T47D (cell line): ENCODE data around the gene PCAT7.
"Not testable (repeated sequence)": the region's sequence is repeated elsewhere in the genome, so short reads cannot be mapped to it uniquely, and the experiment has no call there.

Experiments used
- DNase-seq, 2 experiments: peaks; one replicate each; pipeline versions ENCODE4 v3.0.0 to v3.0.0-alpha.2; 2011 to 2012; ENCODE audit warnings: low read depth in 1 of 2, low spot score in 1 of 2
- JUND ChIP-seq: IDR thresholded peaks from 2 replicates; pipeline ENCODE4 v1.6.1; 2012; ENCODE audit warnings: low read depth
- in situ Hi-C: cut with HindIII; loops from 2 replicates; pipeline ENCODE4 v1.10.0; 2016; ENCODE audit warnings: low sequenced_read_pairs, low pct_unique_long_range_greater_than_20kb

The PCAT7 gene

DNA sequence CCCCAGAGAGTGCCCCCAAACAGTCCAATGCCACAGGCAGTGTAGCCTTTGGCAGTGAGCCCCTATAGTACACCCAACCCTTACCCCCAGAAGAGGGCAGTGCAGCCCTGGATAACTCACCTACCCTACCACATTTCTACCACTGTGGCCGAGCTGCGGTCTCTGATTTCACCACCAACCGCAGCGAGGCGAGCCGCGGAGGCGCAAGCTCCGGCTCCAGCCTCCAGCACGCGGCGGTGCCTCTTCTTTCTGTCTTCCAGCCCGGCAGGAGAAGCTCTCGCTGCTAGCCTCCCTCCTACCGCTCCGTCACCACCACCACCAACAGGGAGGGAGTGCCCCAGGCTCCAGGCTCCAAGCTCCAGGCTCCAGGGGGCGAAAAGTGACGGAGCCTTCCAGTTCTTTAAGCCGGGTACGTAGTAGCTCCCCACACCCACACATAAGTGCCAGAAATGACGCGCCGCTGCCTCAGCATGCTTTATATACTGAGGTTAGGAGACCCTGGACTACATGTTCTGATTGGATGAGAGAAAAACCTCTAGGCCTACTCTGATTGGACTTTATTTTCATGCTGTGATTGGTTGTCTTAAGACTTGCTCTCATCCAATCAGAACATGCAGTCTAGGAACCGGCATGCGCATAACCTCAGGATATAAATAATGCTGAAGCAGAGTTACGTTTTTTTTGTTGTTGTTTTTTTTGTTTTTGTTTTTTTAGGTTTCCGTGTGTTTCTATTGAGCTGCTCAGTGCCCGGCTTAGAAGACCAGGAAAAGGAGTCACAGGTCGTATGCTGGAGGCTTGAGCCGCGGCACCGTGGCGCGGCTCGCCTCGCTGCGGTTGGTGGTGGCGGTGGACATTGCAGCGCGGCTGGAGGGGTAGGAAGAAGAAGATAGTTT, at the start of gene PCAT7:
TSS of gene PCAT7 (plus strand) at position 645 of the 893 bp plus-strand sequence.
- in situ Hi-C loops: no loop called here
- no peak for TF ChIP-seq JUND
- peak; percentile 34 to 88 for DNase-seq

DNA sequence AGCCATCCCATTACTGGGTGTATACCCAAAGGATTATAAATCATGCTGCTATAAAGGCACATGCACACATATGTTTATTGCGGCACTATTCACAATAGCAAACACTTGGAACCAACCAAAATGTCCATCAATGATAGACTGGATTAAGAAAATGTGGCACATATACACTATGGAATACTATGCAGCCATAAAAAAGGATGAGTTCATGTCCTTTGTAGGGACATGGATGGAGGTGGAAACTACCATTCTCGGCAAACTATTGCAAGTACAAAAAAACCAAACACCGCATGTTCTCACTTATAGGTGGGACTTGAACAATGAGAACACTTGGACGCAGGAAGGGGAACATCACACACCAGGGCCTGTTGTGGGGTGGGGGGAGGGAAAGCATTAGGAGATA, 48.5 kb upstream of the PCAT7 start:
- DNase-seq, in situ Hi-C loops: not testable (repeated sequence)

DNA sequence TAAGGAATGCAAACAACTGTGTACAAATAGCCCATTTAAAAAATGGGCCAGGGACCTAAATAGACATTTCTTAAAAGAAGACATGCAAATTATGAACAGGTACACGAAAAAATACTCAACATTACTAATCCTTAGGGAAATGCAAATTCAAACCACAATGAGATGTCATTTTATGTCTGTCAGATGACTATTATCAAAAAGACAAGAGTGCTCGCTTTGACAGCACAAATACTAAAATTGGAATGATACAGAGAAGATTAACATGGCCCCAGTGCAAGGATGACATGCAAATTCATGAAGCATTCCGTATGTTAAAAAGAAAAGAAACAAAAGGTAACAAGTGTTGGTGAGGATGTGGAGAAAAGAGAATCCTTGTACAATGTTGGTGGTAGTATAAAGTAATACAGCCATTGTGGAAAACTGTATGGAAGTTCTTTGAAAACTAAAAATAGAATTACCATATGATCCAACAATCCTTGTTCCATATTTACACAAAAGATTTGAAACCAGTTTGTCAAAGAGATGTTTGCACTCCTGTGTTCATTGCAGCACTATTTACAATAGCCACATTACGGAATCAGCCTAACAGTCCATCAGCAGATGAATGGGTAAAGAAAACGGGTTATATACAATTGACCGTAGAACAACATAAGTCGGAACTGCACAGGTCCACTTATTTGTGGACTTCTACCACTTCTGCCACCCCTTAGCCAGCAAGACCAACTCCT, 47.2 kb upstream of the PCAT7 start:
- TF ChIP-seq JUND: no peak
- DNase-seq: peak in 1 of 2 experiments; percentile 66
- in situ Hi-C loops: no loop called here

DNA sequence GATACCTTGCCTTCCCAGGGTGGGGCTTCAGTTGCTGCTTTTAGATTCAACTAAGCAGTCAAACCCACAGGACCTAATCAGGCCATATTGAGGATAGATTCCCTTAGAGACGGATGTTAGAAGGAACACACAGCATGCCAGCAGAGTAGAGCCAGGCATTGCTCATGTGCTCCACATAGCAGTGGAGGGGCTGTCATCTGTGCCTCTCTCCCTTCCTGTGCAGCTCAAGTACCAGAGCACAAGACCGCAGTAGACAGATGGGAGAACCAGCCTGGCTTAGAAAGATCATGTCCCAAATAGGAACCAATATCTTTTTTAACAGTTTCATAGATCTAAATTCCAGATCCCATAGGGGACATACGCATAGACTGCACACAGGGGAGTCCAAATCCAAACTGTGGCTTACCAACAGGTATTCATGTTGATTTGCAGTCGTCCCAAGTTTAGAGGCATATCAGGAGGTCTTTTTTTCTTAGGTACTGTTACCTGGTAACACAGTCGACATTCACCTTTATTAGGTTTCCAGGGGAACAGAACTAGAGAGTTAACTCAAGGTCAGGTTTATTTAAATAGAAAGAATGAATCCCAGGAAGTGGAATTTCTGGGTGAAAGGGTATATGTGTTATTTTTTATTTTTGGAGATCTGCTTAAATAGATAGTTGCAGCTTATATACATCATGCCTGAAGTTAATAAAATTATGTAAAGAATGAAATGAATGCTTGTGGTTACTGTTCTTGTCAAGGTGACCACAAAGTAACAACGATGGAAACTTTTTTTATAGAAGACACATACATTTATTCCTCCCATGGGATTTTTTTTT, 43.5 kb upstream of the PCAT7 start:
- no peak for TF ChIP-seq JUND
- in situ Hi-C loops: no loop called here
- no peak for DNase-seq

DNA sequence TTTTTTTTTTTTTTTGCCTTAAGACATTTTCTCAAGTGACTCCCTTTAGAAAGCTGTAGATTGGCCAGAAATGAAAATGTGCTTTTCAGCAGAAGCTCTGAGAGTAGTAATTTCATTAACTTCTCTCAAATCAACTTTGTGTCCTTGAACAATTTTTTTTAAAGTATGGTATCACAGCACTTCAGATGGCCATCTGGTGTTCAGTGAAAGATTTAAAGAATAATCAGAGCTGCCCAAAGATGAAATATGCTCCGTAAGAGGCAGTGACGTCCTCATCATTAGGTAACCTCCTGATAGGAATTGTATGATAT, 43.0 kb upstream of the PCAT7 start:
- no peak for DNase-seq
- no peak for TF ChIP-seq JUND
- in situ Hi-C loops: no loop called here

DNA sequence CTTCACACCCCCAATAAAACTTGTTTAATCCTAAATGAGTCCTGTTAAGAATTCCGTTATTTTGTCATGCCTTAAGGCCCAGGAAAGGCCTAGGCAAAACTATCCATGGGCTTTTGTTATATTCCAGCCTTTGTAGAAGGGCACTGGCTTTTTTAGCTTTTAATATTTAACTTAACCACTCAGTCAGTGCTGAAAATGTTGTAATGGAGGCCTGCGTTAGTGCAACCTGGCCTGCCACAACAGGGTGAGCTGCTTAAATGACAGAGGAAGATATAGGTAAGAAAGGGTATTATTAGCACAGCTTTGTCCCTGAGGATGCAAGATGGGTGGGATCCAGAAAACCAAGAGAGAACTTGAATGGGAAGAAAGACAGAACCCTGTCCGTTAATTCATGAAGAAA, 40.2 kb upstream of the PCAT7 start:
- TF ChIP-seq JUND: no peak
- in situ Hi-C loops: no loop called here
- DNase-seq: no peak

DNA sequence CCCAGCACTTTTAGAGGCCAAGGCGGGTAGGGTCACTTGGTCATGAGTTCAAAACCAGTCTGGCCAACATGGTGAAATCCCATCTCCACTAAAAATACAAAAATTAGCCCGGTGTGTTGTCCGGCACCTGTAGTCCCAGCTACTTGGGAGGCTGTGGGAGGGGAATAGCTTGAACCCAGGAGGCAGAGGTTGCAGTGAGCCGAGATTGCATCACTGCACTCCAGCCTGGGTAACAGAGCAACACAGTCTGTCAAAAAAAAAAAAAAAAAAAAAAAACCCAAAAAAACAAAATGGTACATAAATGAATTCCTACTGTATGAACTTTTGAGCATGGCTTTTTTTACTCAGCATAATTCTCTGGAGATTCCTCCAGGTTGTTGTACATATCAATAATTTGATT, 37.6 kb upstream of the PCAT7 start:
- no peak for DNase-seq
- in situ Hi-C loops: no loop called here
- TF ChIP-seq JUND: no peak

DNA sequence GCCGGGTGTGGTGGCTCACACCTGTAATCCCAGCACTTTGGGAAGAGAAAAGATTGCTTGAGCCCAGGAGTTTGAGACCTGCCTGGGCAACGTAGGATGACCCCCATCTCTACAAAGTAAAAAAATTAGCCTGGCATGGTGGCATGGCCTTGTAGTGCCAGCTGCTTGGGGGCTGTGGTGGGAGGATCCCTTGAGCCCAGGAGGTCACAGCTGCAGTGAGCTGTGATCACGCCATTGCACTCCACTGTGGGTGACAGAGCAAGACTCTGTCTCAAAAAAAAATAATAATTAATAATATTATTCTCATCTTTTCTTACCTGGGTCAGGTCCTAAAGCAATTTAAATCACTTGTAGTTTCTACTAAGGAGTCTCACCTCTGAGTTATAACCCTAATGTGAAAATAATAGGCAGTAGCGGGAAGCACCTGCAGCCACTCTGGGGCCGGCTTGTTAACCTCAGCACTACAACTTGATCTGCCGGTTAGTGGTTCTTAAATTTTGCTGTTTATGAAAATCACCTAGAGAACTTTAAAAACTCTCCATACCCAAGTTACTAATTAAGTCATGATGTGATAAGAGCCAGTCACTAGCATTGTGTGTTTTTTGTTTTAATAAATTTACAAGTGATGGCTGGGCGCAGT, 29.4 kb upstream of the PCAT7 start:
- in situ Hi-C loops: no loop called here
- DNase-seq: no peak
- no peak for TF ChIP-seq JUND

DNA sequence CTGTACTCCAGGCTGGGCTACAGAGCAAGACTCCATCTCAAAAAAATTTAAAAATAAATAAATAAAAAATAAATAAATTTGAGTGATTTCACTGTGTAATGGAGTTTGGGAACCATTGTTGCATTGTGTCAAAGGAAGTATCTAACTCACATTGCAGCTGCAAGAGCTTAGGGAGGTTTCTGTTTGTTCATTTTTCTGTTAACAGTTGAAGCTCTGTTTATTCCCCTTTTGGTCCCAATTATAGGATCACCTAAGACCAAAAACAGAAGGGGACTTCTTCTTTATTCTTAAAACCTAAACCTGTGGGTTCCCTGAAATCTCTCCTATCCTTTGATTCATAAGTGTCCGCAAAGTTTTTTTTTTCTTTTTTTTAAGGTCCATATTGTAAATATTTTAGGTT, 28.6 kb upstream of the PCAT7 start:
- in situ Hi-C loops: no loop called here
- TF ChIP-seq JUND: no peak

DNA sequence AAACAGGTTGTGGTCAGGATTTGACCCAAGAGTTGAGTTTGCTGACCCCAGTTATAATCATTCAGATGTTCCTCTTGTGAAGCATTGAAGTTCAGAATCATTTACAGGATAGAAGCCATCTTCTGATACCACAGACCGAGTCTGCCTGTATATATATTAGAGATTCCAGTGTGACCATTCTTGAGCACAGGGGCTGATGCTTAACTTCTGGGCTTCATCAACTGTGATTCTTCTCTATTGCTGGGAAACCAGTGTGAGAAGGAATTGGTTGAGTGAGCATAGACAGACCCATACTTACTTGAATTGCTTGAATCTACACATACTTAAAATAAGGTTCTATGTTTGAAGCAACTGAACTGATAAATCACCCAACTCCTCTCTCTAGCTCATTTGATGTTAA, 27.9 kb upstream of the PCAT7 start:
- in situ Hi-C loops: no loop called here
- no peak for DNase-seq
- TF ChIP-seq JUND: no peak

More for the DNA sequence above, 28.6 kb upstream of the PCAT7 start:
- no peak for DNase-seq

DNA sequence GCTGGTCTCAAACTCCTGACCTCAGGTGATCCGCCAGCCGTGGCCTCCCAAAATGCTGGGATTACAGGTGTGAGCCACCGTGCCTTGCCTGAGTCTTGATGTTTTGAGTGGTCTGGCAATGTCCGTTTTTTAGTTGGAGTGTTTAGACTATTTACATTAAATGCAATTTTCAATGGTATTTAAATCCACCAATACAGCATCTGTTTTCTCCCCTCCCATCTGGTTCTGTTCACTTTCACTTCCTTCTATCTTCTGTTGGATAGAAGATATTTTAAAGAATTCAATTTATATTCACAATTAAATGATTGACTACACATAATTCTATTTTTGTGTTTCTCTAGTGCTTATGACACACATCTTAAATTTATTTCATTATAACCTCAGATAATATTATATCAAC, 26.0 kb upstream of the PCAT7 start:
- in situ Hi-C loops: no loop called here
- DNase-seq: no peak
- TF ChIP-seq JUND: no peak

DNA sequence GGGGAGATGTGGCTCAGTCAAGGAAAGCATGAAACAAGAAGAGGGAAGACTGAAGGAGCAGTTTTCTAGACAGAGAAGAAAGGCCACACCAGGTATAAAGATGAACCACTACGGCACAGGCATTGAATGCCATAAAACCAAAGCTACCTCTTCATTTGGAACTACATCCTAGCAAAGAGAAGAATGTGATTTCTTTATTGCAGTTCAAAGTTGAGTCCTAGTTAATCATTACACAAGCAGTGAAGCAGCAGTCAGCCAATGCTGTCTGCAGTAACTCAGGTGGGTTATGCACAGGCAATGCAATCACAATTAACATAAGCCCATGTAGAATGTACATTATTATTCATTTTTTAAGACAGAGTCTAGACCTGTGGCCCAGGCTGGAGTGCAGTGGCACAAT, 21.7 kb upstream of the PCAT7 start:
- in situ Hi-C loops: no loop called here
- no peak for TF ChIP-seq JUND
- no peak for DNase-seq
